Neuronal stem cell (in vitro differentiated cells): ENCODE data around the gene TMEM198.
A peak's percentile ranks its signal among the peaks of the same experiment; 100 is the strongest.

Experiments used
- DNase-seq: peaks from one replicate; pipeline ENCODE4 v3.0.0-alpha.2; 2013; ENCODE audit warnings: low spot score
- H2AFZ ChIP-seq: one replicate; pipeline ENCODE4 v1.6.1; 2013; ENCODE audit warnings: mild to moderate bottlenecking, low read length, inconsistent platforms
- H2AK5ac ChIP-seq: 2 replicates; pipeline ENCODE4 v1.6.1; 2013; ENCODE audit warnings: low read depth, mild to moderate bottlenecking, inconsistent platforms, low read length, moderate library complexity, mixed read lengths
- H2BK120ac ChIP-seq: 2 replicates; pipeline ENCODE4 v1.6.1; 2013; ENCODE audit warnings: low read depth, mild to moderate bottlenecking, inconsistent platforms, low read length, moderate library complexity, mixed read lengths
- H2BK12ac ChIP-seq: one replicate; pipeline ENCODE4 v1.6.1; 2013; ENCODE audit warnings: low read length, inconsistent platforms
- H2BK15ac ChIP-seq: 2 replicates; pipeline ENCODE4 v1.6.1; 2013; ENCODE audit warnings: mild to moderate bottlenecking, low read length, inconsistent platforms, mixed read lengths
- H2BK5ac ChIP-seq: one replicate; pipeline ENCODE4 v1.6.1; 2013; ENCODE audit warnings: inconsistent platforms, mild to moderate bottlenecking, low read length, moderate library complexity
- H3K14ac ChIP-seq: one replicate; pipeline ENCODE4 v1.6.1; 2013; ENCODE audit warnings: low read length, inconsistent platforms
- H3K18ac ChIP-seq: 2 replicates; pipeline ENCODE4 v1.6.1; 2013; ENCODE audit warnings: low read length, inconsistent platforms
- H3K23ac ChIP-seq: 2 replicates; pipeline ENCODE4 v1.6.1; 2013; ENCODE audit warnings: low read depth, mild to moderate bottlenecking, mixed read lengths, low read length, inconsistent platforms; ENCODE audit not compliant: poor library complexity
- H3K27ac ChIP-seq: replicated peaks from 3 replicates; pipeline ENCODE4 v1.5.1; 2013; ENCODE audit warnings: low read length, inconsistent platforms
- H3K27me3 ChIP-seq, 3 experiments: 2 replicates each; pipeline ENCODE4 v1.6.1; 2013; ENCODE audit warnings: low read length in 3 of 3, mild to moderate bottlenecking in 2 of 3, inconsistent platforms in 1 of 3, low read depth in 1 of 3, mixed read lengths in 1 of 3, moderate library complexity in 1 of 3; ENCODE audit not compliant: control insufficient read depth in 3 of 3, insufficient read depth in 3 of 3
- H3K36me3 ChIP-seq, 2 donors: replicated peaks in 1 of 2; 2 replicates each; pipeline ENCODE4 v1.6.1; 2013; ENCODE audit warnings: low read length in 2 of 2; ENCODE audit not compliant: control insufficient read depth in 2 of 2, insufficient read depth in 2 of 2
- H3K4ac ChIP-seq: 2 replicates; pipeline ENCODE4 v1.6.1; 2013; ENCODE audit warnings: inconsistent platforms, mild to moderate bottlenecking, low read length, moderate library complexity
- H3K4me1 ChIP-seq, 2 donors: 1 replicate in 1 of 2; 2 replicates in 1 of 2; pipeline ENCODE4 v1.6.1; 2013; ENCODE audit warnings: low read length in 2 of 2, low read depth in 1 of 2; ENCODE audit not compliant: control insufficient read depth in 2 of 2, insufficient read depth in 1 of 2
- H3K4me2 ChIP-seq: one replicate; pipeline ENCODE4 v1.6.1; 2013; ENCODE audit warnings: mild to moderate bottlenecking, low read length, inconsistent platforms; ENCODE audit not compliant: insufficient read depth, poor library complexity, severe bottlenecking
- H3K4me3 ChIP-seq, 2 donors: 2 replicates each; pipeline ENCODE4 v1.5.1; 2013; ENCODE audit warnings: low read length in 2 of 2, mild to moderate bottlenecking in 2 of 2, inconsistent platforms in 1 of 2, moderate library complexity in 1 of 2
- H3K79me1 ChIP-seq: one replicate; pipeline ENCODE4 v1.6.1; 2013; ENCODE audit warnings: low read depth, mild to moderate bottlenecking, inconsistent platforms, low read length, moderate library complexity
- H3K9ac ChIP-seq: one replicate; pipeline ENCODE4 v1.6.1; 2013; ENCODE audit warnings: mild to moderate bottlenecking, low read depth, low read length, inconsistent platforms; ENCODE audit not compliant: poor library complexity
- H3K9me3 ChIP-seq, 2 donors: replicated peaks in 1 of 2; 2 replicates each; pipeline versions ENCODE3 to v1.6.1; 2013; ENCODE audit warnings: low read length in 2 of 2, mild to moderate bottlenecking in 2 of 2, inconsistent platforms in 1 of 2, low read depth in 1 of 2, mixed read lengths in 1 of 2, moderate library complexity in 1 of 2; ENCODE audit not compliant: control insufficient read depth in 2 of 2, insufficient read depth in 1 of 2
- H4K8ac ChIP-seq: one replicate; pipeline ENCODE4 v1.6.1; 2013; ENCODE audit warnings: low read depth, mild to moderate bottlenecking, inconsistent platforms, low read length, moderate library complexity
- H4K91ac ChIP-seq: one replicate; pipeline ENCODE4 v1.6.1; 2013; ENCODE audit warnings: low read length, low read depth, mild to moderate bottlenecking, inconsistent platforms; ENCODE audit not compliant: poor library complexity
- WGBS, 2 donors: extraction: QIAGEN DNeasy Blood & Tissue Kit; methylation state at CpG; one replicate each; pipeline ENCODE4 v1.1.7; 2013; ENCODE audit warnings: missing lambda C conversion rate in 2 of 2, mixed read lengths in 1 of 2; ENCODE audit not compliant: insufficient read length in 2 of 2, insufficient replicate concordance in 1 of 2; ENCODE audit errors: extremely low coverage in 2 of 2; 5-methylcytosine and 5-hydroxymethylcytosine counted together

Gene TMEM198

GRCh38 chr2:219593154-219593553 is 49.3 kb downstream of the TMEM198 start:
- H2BK120ac ChIP-seq, result no peak overlapping the region
- no peaks in the 10 kb centered on the region for H3K79me1 ChIP-seq
- no CpG with 5 or more reads among the region's 2 CpGs for WGBS, 2 donors
- H2BK12ac ChIP-seq, result no peak overlapping the region
- H2BK15ac ChIP-seq, result no peak overlapping the region
- H3K4ac ChIP-seq, result no peak overlapping the region
- H3K23ac ChIP-seq, result no peak overlapping the region
- no peak overlapping the region for H2AK5ac ChIP-seq
- no peak overlapping the region for H3K14ac ChIP-seq
- peak overlapping the region; percentile 70 for H2AFZ ChIP-seq
- H3K9ac ChIP-seq, result no peak overlapping the region
- no peaks in the 10 kb centered on the region for H3K9me3 ChIP-seq
- no peak overlapping the region for H3K18ac ChIP-seq
- no peak overlapping the region for H2BK5ac ChIP-seq
- H3K27ac ChIP-seq, result no peak overlapping the region
- peaks cover 3 to 6% of the 10 kb centered on the region in 2 donors for H3K4me1 ChIP-seq
- no peak overlapping the region for H4K8ac ChIP-seq
- no peak overlapping the region for H4K91ac ChIP-seq
- no peak overlapping the region for H3K4me3 ChIP-seq
- DNase-seq, result no peak
- H3K4me2 ChIP-seq, result no peak overlapping the region
- peaks cover 0 to 4% (median 0%) of the 10 kb centered on the region in 3 experiments for H3K27me3 ChIP-seq
- no peaks in the 10 kb centered on the region for H3K36me3 ChIP-seq

- Histone ChIP-seq H2BK120ac (no peak overlapping the region), H3K36me3 (no peaks in the 10 kb centered on the region)
Observed at GRCh38 chr2:219595256-219595655, 51.4 kb downstream of the TMEM198 start.

GRCh38 chr2:219596954-219597551 is 53.2 kb downstream of the TMEM198 start:
- peak overlapping the region; percentile 81 for H3K4me2 ChIP-seq
- H3K14ac ChIP-seq, result no peak overlapping the region
- H3K27ac ChIP-seq, result peak overlapping the region; percentile 94
- peak overlapping the region; percentile 87 for H3K4me3 ChIP-seq
- H3K9ac ChIP-seq, result no peak overlapping the region
- H3K4me1 ChIP-seq, result peaks cover 5 to 6% of the 10 kb centered on the region in 2 donors
- H2BK5ac ChIP-seq, result peak overlapping the region; percentile 83
- H4K8ac ChIP-seq, result no peak overlapping the region
- no peak overlapping the region for H2BK15ac ChIP-seq
- peak overlapping the region; percentile 73 for H3K18ac ChIP-seq
- no peak overlapping the region for H3K23ac ChIP-seq
- peak overlapping the region; percentile 74 for H2BK120ac ChIP-seq
- peaks cover 0 to 5% of the 10 kb centered on the region in 2 donors for H3K36me3 ChIP-seq
- peak overlapping the region; percentile 97 for H2AFZ ChIP-seq
- H3K9me3 ChIP-seq, result no peaks in the 10 kb centered on the region
- no peak overlapping the region for H4K91ac ChIP-seq
- no CpG with 5 or more reads among the region's 19 CpGs for WGBS, 2 donors
- H2BK12ac ChIP-seq, result no peak overlapping the region
- peaks cover 1% of the 10 kb centered on the region for H3K79me1 ChIP-seq
- no peak overlapping the region for H3K4ac ChIP-seq
- peak overlapping the region; percentile 32 for H2AK5ac ChIP-seq
- no peaks in the 10 kb centered on the region for H3K27me3 ChIP-seq
- no peak for DNase-seq

More at GRCh38 chr2:219595256-219595655, 51.4 kb downstream of the TMEM198 start:
- H3K14ac ChIP-seq, result no peak overlapping the region
- H3K27me3 ChIP-seq, result no peaks in the 10 kb centered on the region
- no peak overlapping the region for H2AK5ac ChIP-seq
- no peak overlapping the region for H3K27ac ChIP-seq
- no peak overlapping the region for H2BK5ac ChIP-seq
- no peak overlapping the region for H3K9ac ChIP-seq
- no peak overlapping the region for H3K4ac ChIP-seq
- no peak overlapping the region for H3K18ac ChIP-seq
- H4K91ac ChIP-seq, result no peak overlapping the region
- peaks cover 5 to 6% of the 10 kb centered on the region in 2 donors for H3K4me1 ChIP-seq
- H2BK12ac ChIP-seq, result no peak overlapping the region
- no CpG with 5 or more reads among the region's 3 CpGs for WGBS, 2 donors
- no peaks in the 10 kb centered on the region for H3K79me1 ChIP-seq
- no peak overlapping the region for H4K8ac ChIP-seq
- H3K23ac ChIP-seq, result no peak overlapping the region
- H2AFZ ChIP-seq, result peak overlapping the region; percentile 78
- no peak for DNase-seq
- H3K9me3 ChIP-seq, result no peaks in the 10 kb centered on the region
- no peak overlapping the region for H3K4me2 ChIP-seq
- no peak overlapping the region for H3K4me3 ChIP-seq
- H2BK15ac ChIP-seq, result no peak overlapping the region

GRCh38 chr2:219597552-219598307 is 53.9 kb downstream of the TMEM198 start, which contains the start of gene STK11IP:
Gene STK11IP, plus strand, starts transcription at chr2:219597857. Its CDS starts 263 bp downstream, at chr2:219598120.
- Histone ChIP-seq H2BK120ac (peak within 1 kb of the TSS; percentile 74), H3K27ac (peak within 1 kb of the TSS; percentile 94), H3K4me3 (peak within 1 kb of the TSS; percentile 87), H3K4me2 (peak within 1 kb of the TSS; percentile 81), H2BK12ac (no peak within 1 kb of the TSS), H3K14ac (peak within 1 kb of the TSS; percentile 2), H3K27me3 (no peaks in the 10 kb centered on the region), H3K18ac (peak within 1 kb of the TSS; percentile 92), H2BK5ac (peak within 1 kb of the TSS; percentile 83), H4K8ac (peak within 1 kb of the TSS; percentile 6), H4K91ac (no peak within 1 kb of the TSS), H3K79me1 (peaks cover 1% of the 10 kb centered on the region), H3K4me1 (peaks cover 5 to 6% of the 10 kb centered on the region in 2 donors), H2BK15ac (no peak within 1 kb of the TSS), H3K4ac (no peak within 1 kb of the TSS), H3K23ac (peak within 1 kb of the TSS; percentile 95), H2AK5ac (peak within 1 kb of the TSS; percentile 32), H2AFZ (peak within 1 kb of the TSS; percentile 97), H3K9ac (no peak within 1 kb of the TSS), H3K36me3 (peaks cover 4 to 12% of the 10 kb centered on the region in 2 donors), H3K9me3 (no peaks in the 10 kb centered on the region)
- DNase-seq, result peak; percentile 94
- WGBS, 2 donors, result no CpG with 5 or more reads among the region's 57 CpGs
